Mammary epithelial cell (primary cell): ENCODE measurements around the gene MFGE8.

Experiments
- EZH2 ChIP-seq: IDR thresholded peaks from 2 replicates; pipeline ENCODE4 v1.6.1; 2012; ENCODE audit warnings: low read length, inconsistent platforms, borderline replicate concordance
- TF ChIP-seq, protein P1 (sequence below), 2 donors: IDR thresholded peaks in 1 of 2; conservative IDR thresholded peaks in 1 of 2; 2 replicates each; pipeline ENCODE4 v1.5.1; 2011 to 2012; ENCODE audit warnings: inconsistent platforms in 2 of 2, low read length in 2 of 2, mild to moderate bottlenecking in 2 of 2, control low read depth in 1 of 2, low read depth in 1 of 2; ENCODE audit not compliant: insufficient read depth in 1 of 2; ENCODE audit errors: extremely low read depth in 1 of 2

DNA sequence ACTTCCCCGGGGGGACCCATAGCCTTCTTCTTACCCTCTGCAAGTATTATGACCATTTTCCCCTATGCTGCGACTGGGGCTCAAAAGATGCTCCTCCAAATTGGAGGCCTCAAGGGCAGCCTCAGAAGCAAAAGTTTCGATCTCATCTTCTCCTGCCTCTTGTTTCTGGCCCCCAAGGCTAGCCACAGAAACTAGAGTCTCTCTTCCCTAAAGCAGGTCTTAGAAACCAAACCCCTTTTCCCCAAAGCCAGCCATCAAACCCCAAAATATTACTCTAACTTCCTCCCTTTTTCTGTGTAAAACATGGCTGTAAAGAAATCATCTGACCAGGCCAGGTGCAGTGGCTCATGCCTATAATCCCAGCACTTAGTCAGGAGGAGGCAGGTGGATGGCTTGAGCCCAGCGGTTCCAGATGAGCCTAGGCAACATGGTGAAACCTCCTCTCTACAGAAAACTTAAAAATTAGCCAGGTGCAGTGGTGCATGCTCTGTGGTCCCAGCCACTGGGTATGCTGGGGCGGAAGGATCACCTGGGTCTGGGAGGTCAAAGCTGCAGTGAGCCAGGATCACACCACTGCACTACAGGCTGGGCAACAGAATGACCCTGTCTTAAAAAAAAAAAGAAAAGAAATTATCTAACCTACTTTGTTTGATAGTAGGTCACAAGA is 36.7 kb upstream of the MFGE8 start:
- TF ChIP-seq, protein P1, sequence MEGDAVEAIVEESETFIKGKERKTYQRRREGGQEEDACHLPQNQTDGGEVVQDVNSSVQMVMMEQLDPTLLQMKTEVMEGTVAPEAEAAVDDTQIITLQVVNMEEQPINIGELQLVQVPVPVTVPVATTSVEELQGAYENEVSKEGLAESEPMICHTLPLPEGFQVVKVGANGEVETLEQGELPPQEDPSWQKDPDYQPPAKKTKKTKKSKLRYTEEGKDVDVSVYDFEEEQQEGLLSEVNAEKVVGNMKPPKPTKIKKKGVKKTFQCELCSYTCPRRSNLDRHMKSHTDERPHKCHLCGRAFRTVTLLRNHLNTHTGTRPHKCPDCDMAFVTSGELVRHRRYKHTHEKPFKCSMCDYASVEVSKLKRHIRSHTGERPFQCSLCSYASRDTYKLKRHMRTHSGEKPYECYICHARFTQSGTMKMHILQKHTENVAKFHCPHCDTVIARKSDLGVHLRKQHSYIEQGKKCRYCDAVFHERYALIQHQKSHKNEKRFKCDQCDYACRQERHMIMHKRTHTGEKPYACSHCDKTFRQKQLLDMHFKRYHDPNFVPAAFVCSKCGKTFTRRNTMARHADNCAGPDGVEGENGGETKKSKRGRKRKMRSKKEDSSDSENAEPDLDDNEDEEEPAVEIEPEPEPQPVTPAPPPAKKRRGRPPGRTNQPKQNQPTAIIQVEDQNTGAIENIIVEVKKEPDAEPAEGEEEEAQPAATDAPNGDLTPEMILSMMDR (conservative IDR thresholded peaks at IDR 0.05 in 1 of 2, IDR thresholded peaks at IDR 0.05 in 1 of 2; ENCODE audit: extremely low read depth in 1 of 2, insufficient read depth in 1 of 2, low read depth in 1 of 2, low read length in 2 of 2) = no peak
- no peak for TF ChIP-seq EZH2
